ENCODE measurements around the gene ANGPT4. TPM values are rescaled to one million over a fixed set of nuclear protein-coding genes. Genes with fewer than 3 reads are reported as not detected.

Gene ANGPT4
- total and polyA plus RNA-seq, 2 of the 8 experiments (the other 6 are each of a cell fraction or from before 2014, with no cell fraction given) = 0.07 to 0.33 TPM

- TF ChIP-seq, protein P1, sequence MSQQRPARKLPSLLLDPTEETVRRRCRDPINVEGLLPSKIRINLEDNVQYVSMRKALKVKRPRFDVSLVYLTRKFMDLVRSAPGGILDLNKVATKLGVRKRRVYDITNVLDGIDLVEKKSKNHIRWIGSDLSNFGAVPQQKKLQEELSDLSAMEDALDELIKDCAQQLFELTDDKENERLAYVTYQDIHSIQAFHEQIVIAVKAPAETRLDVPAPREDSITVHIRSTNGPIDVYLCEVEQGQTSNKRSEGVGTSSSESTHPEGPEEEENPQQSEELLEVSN (IDR thresholded peaks at IDR 0.05) = no peak
- no peak for TF ChIP-seq TCF12 (IDR thresholded peaks at IDR 0.05; ENCODE audit: low read depth, low read length)
- no peak for TF ChIP-seq CTBP2 (IDR thresholded peaks at IDR 0.05; ENCODE audit: borderline replicate concordance, insufficient read depth, insufficient read length, low read length)
- no peak for TF ChIP-seq SIRT6 (IDR thresholded peaks at IDR 0.05; ENCODE audit: low read length)
- no peak for TF ChIP-seq CHD7 (IDR thresholded peaks at IDR 0.05; ENCODE audit: insufficient replicate concordance, low read length)
- TF ChIP-seq POLR2AphosphoS5 (IDR thresholded peaks at IDR 0.05; ENCODE audit: low read depth, low read length) = no peak
- no peak for TF ChIP-seq HDAC2 (IDR thresholded peaks at IDR 0.05; ENCODE audit: borderline replicate concordance in 1 of 2, low read depth in 2 of 2, low read length in 2 of 2)
- no peak for TF ChIP-seq JUN (IDR thresholded peaks at IDR 0.05; ENCODE audit: low read depth, low read length)
Observed at GRCh38 chr20:841568-842546, 74.3 kb downstream of the ANGPT4 start (continued).
